ENCODE data around the gene SPTB. TPM values are rescaled to one million over a fixed set of nuclear protein-coding genes. Genes with fewer than 3 reads are reported as not detected.

SPTB gene
- polyA plus RNA-seq, 1 donor (not counting 4 experiments of a cell fraction or from before 2014, with no cell fraction given) = not detected

DNA sequence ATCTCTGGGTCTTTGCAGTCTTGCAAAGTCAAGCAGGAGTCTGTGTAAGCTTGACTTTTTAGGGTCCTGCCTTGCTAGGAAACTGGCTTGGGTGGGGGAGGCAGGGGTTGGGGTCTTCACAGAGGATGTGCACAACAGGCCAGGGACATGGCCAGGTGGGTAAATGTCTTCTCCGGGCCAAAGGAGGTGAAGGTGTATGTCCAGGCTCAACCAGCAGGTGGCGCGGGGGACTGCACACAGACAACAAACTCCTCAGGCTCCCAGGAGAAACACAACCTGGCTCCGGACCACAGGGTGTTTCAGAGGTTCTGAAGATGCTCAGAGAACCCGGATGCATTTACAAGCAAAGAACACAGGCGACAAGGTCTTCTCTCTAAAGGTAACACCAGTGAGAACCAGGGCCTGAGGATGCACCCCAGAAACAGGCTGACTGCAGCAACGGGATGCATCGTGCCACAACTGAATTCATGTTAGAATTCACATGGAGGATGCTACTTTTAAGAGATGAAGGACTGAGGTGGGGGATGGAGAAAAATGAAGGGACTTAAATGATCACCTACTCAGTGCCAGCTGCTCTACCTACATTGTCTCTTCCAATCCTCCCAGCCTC is 119.5 kb downstream of the SPTB start:
- no peak for DNase-seq (ENCODE audit: low read depth, low spot score)
- TF ChIP-seq, protein P1, sequence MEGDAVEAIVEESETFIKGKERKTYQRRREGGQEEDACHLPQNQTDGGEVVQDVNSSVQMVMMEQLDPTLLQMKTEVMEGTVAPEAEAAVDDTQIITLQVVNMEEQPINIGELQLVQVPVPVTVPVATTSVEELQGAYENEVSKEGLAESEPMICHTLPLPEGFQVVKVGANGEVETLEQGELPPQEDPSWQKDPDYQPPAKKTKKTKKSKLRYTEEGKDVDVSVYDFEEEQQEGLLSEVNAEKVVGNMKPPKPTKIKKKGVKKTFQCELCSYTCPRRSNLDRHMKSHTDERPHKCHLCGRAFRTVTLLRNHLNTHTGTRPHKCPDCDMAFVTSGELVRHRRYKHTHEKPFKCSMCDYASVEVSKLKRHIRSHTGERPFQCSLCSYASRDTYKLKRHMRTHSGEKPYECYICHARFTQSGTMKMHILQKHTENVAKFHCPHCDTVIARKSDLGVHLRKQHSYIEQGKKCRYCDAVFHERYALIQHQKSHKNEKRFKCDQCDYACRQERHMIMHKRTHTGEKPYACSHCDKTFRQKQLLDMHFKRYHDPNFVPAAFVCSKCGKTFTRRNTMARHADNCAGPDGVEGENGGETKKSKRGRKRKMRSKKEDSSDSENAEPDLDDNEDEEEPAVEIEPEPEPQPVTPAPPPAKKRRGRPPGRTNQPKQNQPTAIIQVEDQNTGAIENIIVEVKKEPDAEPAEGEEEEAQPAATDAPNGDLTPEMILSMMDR (optimal IDR thresholded peaks at IDR 0.05 in 1 of 3, IDR thresholded peaks at IDR 0.05 in 1 of 3, conservative IDR thresholded peaks at IDR 0.05 in 1 of 3; ENCODE audit: extremely low read depth in 1 of 3, insufficient read depth in 2 of 3, low read length in 3 of 3) = peak in 2 of 3 experiments; percentile 83 to 90
- TF ChIP-seq EZH2 (IDR thresholded peaks at IDR 0.05; ENCODE audit: low read length) = no peak
- H3K4me2 ChIP-seq (ENCODE audit: control insufficient read depth, extremely low read depth, insufficient read depth, low read depth, low read length) = no peak overlapping the region
- H4K20me1 ChIP-seq (ENCODE audit: control insufficient read depth, extremely low read depth, insufficient read depth, low read length) = no peaks in the 10 kb centered on the region
- H3K27ac ChIP-seq (ENCODE audit: control insufficient read depth, insufficient read depth, low read length) = no peak overlapping the region
- no peak overlapping the region for H2AFZ ChIP-seq (ENCODE audit: control insufficient read depth, low read length)
- FAIRE-seq = peak; percentile 51
- H3K36me3 ChIP-seq (ENCODE audit: control insufficient read depth in 2 of 2, extremely low read depth in 1 of 2, insufficient read depth in 2 of 2, low read length in 2 of 2) = no peaks in the 10 kb centered on the region
- H3K27me3 ChIP-seq (ENCODE audit: control insufficient read depth, extremely low read depth, insufficient read depth, low read length) = no peaks in the 10 kb centered on the region
- H3K79me2 ChIP-seq (ENCODE audit: control insufficient read depth, insufficient read depth, low read length) = no peaks in the 10 kb centered on the region
- no peak overlapping the region for H3K4me3 ChIP-seq (ENCODE audit: control insufficient read depth in 2 of 3, extremely low read depth in 1 of 3, insufficient read depth in 2 of 3, low read depth in 1 of 3, low read length in 3 of 3)
- dilution Hi-C loops (cut with MboI; ENCODE audit: extremely low pct_ligation_motif_present, low sequenced_read_pairs) = no loop called here
- no peaks in the 10 kb centered on the region for H3K9me3 ChIP-seq (ENCODE audit: control insufficient read depth, low read depth, low read length)
- H3K9ac ChIP-seq (ENCODE audit: control insufficient read depth, extremely low read depth, insufficient read depth, low read length) = no peak overlapping the region
- H3K4me1 ChIP-seq (ENCODE audit: control insufficient read depth, extremely low read depth, insufficient read depth, low read length) = peaks cover 81% of the 10 kb centered on the region
- H3K9me1 ChIP-seq (ENCODE audit: control insufficient read depth, extremely low read depth, insufficient read depth, low read length) = no peaks in the 10 kb centered on the region

DNA sequence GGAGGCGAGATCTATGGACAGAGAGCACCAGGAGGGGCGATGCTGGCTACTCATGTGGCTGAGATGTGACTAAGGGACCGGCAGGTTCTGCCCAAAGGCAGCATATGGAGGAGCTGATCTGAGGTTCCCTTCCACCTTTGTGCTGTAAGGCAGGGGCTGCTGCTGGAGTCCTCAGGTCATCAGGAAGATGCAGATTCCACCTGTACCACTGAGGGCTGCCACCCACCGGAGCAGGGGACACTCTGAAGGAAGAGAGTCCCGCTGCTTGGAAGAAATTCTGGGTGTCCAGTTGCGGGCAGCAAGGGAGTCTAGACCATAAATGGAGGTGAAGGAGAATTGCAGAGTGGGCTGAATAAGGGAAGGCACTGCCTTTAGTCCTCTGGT is 120.2 kb downstream of the SPTB start:
- FAIRE-seq = peak; percentile 32
- Histone ChIP-seq H2AFZ (ENCODE audit: control insufficient read depth, low read length) (no peak overlapping the region), H3K4me3 (ENCODE audit: control insufficient read depth in 2 of 3, extremely low read depth in 1 of 3, insufficient read depth in 2 of 3, low read depth in 1 of 3, low read length in 3 of 3) (no peak overlapping the region), H3K27ac (ENCODE audit: control insufficient read depth, insufficient read depth, low read length) (peak overlapping the region; percentile 88), H3K36me3 (ENCODE audit: control insufficient read depth in 2 of 2, extremely low read depth in 1 of 2, insufficient read depth in 2 of 2, low read length in 2 of 2) (no peaks in the 10 kb centered on the region), H3K9me1 (ENCODE audit: control insufficient read depth, extremely low read depth, insufficient read depth, low read length) (no peaks in the 10 kb centered on the region), H3K4me2 (ENCODE audit: control insufficient read depth, extremely low read depth, insufficient read depth, low read depth, low read length) (peak overlapping the region; percentile 62), H3K9me3 (ENCODE audit: control insufficient read depth, low read depth, low read length) (no peaks in the 10 kb centered on the region), H4K20me1 (ENCODE audit: control insufficient read depth, extremely low read depth, insufficient read depth, low read length) (no peaks in the 10 kb centered on the region), H3K27me3 (ENCODE audit: control insufficient read depth, extremely low read depth, insufficient read depth, low read length) (no peaks in the 10 kb centered on the region), H3K4me1 (ENCODE audit: control insufficient read depth, extremely low read depth, insufficient read depth, low read length) (peaks cover 86% of the 10 kb centered on the region), H3K9ac (ENCODE audit: control insufficient read depth, extremely low read depth, insufficient read depth, low read length) (peak overlapping the region; percentile 81), H3K79me2 (ENCODE audit: control insufficient read depth, insufficient read depth, low read length) (no peaks in the 10 kb centered on the region)
- DNase-seq (ENCODE audit: low read depth, low spot score) = no peak
- dilution Hi-C loops (cut with MboI; ENCODE audit: extremely low pct_ligation_motif_present, low sequenced_read_pairs) = no loop called here
- TF ChIP-seq, protein P1 (optimal IDR thresholded peaks at IDR 0.05 in 1 of 3, IDR thresholded peaks at IDR 0.05 in 1 of 3, conservative IDR thresholded peaks at IDR 0.05 in 1 of 3; ENCODE audit: extremely low read depth in 1 of 3, insufficient read depth in 2 of 3, low read length in 3 of 3) = no peak
- no peak for TF ChIP-seq EZH2 (IDR thresholded peaks at IDR 0.05; ENCODE audit: low read length)

Measured in keratinocyte (primary cell).